Hepatocyte (in vitro differentiated cells): Measurements from ENCODE around the gene IAH1.

ENCODE experiments used
- CTCF ChIP-seq: fragments of 200-600 bp; sonication (generic); IDR thresholded peaks from 2 replicates; pipeline ENCODE4 v1.5.1; 2016; ENCODE audit warnings: antibody characterized with exemption, mild to moderate bottlenecking; ENCODE audit not compliant: poor library complexity
- EZH2 ChIP-seq: fragments of 200-600 bp; sonication (generic); IDR thresholded peaks from 2 replicates; pipeline ENCODE4 v1.6.1; 2016; ENCODE audit warnings: antibody characterized with exemption, mild to moderate bottlenecking, borderline replicate concordance
- EZH2phosphoT487 ChIP-seq: fragments of 200-600 bp; sonication (generic); IDR thresholded peaks from one replicate; pipeline ENCODE4 v1.6.1; 2018; ENCODE audit warnings: antibody characterized with exemption, mild to moderate bottlenecking, low read depth, moderate library complexity; ENCODE audit not compliant: unreplicated experiment, severe bottlenecking

GRCh38 chr2:9443526-9443925, 30.8 kb upstream of the IAH1 start:
- TF ChIP-seq CTCF (no peak), EZH2phosphoT487 (no peak), EZH2 (no peak)
